GM19035 (cell line): Measurements from ENCODE around the gene EIF4E2.

ENCODE experiments used
- ATAC-seq: cut with Tn5 transposase; IDR thresholded peaks from one replicate; pipeline ENCODE4 v1.9.1; 2021; ENCODE audit not compliant: unreplicated experiment

EIF4E2 gene

GRCh38 chr2:232593982-232594381, 43.5 kb downstream of the EIF4E2 start:
- ATAC-seq = no peak

GRCh38 chr2:232597362-232598079, 47.0 kb downstream of the EIF4E2 start:
- ATAC-seq = no peak

GRCh38 chr2:232598293-232598692, 47.8 kb downstream of the EIF4E2 start:
- ATAC-seq = no peak

- no peak for ATAC-seq
Observed at GRCh38 chr2:232600053-232600773, 49.7 kb downstream of the EIF4E2 start.

- no peak for ATAC-seq
Observed at GRCh38 chr2:232603283-232603682, 52.8 kb downstream of the EIF4E2 start.

- no peak for ATAC-seq
Observed at GRCh38 chr2:232604535-232604934, 54.0 kb downstream of the EIF4E2 start.

GRCh38 chr2:232607011-232607410, 56.5 kb downstream of the EIF4E2 start:
- no peak for ATAC-seq

GRCh38 chr2:232609607-232610006, 59.1 kb downstream of the EIF4E2 start:
- no peak for ATAC-seq

GRCh38 chr2:232610081-232610480, 59.6 kb downstream of the EIF4E2 start:
- ATAC-seq = no peak

GRCh38 chr2:232611061-232611460, 60.6 kb downstream of the EIF4E2 start:
- no peak for ATAC-seq

GRCh38 chr2:232611559-232612218, 61.2 kb downstream of the EIF4E2 start:
- ATAC-seq = no peak

GRCh38 chr2:232613538-232614134, 63.1 kb downstream of the EIF4E2 start:
- ATAC-seq = no peak

- no peak for ATAC-seq
Observed at GRCh38 chr2:232615339-232615738, 64.8 kb downstream of the EIF4E2 start.
